GM19099 (cell line): Measurements from ENCODE around the gene RASGEF1C.

Experiments used
- POLR2A ChIP-seq: IDR thresholded peaks from 3 replicates; pipeline ENCODE4 v1.6.1; 2011; ENCODE audit warnings: low read depth; ENCODE audit not compliant: insufficient read length; ENCODE audit errors: extremely low read depth

RASGEF1C gene

DNA sequence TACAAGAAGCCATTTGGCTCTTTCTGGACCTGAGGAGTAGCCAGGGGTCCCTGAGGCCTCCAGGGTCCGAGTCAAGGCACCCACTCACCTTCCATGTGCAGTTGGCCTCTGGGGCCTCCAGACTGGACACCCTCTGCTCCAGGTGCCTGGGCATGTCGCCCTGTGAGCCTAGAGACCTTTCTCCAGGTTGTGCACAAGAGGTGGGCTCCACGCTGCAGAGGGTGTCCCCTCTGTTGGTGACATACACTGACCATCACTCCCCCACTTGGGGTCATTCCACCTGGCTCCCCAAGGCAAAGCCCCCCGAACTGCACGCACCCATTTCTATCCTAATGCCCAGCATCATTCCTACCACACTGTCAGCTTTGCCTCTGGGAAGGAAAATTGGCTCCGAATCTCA is 48.8 kb downstream of the RASGEF1C start:
- no peak for TF ChIP-seq POLR2A

- no peak for TF ChIP-seq POLR2A
These were observed 49.3 kb downstream of the RASGEF1C start for GRCh38 chr5:180159756-180160155.

DNA sequence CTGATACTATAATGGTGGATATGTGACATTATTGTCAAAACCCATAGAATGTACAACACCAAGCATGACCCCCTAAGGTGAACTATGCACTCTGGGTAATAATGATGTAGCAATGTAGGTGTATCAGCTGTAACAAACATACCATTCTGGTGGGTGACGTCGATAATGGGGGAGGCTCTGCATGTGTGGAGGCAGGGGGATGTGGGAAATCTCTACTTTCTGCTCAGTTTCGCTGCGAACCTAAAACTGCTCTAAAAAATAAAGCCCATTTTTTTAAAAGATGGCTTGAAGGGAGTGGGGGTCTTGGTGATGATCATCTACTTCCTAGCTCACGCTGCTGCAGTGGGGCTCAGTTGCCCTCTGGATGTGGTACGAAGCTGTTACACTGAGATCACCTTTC is 51.1 kb downstream of the RASGEF1C start:
- no peak for TF ChIP-seq POLR2A

DNA sequence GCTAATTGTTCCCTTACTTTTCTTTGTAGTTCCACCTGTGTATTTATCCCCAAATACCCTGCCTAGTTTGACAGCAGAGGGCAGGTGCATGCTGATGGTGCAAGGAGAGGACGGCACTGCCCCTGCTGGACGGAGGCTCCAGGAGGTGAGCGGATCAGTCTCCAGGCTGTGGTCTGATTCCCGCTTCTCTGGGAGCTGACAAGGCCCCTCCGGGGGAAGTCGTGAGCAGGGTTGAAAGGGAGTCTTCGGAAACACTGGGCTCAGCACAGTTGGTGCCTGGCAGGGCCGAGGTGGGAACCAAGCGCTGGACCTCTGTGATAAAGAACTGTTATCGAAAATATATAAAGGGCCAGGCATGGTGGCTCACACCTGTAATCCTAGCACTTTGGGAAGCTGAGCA is 52.9 kb downstream of the RASGEF1C start:
- TF ChIP-seq POLR2A: no peak

GRCh38 chr5:180155365-180155926 is 53.6 kb downstream of the RASGEF1C start:
- no peak for TF ChIP-seq POLR2A

DNA sequence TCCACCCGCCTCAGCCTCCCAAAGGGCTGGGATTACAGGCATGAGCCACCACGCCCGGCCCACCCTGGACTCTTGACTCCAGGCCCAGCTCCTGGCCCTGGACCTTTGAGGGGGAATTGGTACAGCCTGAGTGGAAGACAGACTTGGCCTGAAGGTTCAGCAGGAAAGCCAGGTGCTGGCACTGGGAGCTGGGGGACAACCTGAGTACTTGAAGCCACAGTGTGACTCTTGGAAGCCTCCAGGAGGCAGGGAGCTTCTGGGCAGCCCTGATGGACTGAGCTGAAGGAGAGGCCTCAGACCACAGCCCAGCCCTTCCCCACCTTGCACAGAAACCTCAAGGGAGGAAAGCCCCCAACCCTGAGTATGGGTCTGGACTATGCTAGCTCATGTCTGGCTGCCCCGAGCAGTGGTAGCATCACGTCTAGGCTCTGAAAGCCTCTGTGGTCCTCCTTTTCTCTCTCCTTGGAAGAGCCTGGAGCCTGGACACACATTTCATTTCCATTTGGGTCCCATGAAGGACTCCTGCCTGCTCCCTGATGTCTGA is 54.1 kb downstream of the RASGEF1C start:
- no peak for TF ChIP-seq POLR2A

DNA sequence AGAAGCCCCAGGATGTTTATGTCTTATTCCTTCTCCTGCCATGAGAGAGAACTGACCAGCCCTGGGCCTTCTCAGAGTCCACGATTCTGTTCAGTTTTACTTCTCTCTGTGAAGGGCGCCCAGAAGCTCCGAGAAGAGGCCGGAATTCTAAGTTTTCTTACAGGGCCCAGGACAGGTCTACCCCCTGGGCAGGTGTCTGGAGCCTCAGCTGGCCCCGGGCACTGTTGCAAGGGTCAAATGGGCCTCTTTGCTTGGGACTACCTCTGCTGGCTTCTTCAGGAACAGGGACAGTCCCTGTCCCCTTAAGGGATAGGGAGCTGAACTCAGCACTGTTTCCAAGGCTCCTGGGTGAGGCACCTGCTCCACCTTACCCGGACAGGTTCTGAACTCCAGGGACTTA is 55.0 kb downstream of the RASGEF1C start:
- TF ChIP-seq POLR2A: no peak

DNA sequence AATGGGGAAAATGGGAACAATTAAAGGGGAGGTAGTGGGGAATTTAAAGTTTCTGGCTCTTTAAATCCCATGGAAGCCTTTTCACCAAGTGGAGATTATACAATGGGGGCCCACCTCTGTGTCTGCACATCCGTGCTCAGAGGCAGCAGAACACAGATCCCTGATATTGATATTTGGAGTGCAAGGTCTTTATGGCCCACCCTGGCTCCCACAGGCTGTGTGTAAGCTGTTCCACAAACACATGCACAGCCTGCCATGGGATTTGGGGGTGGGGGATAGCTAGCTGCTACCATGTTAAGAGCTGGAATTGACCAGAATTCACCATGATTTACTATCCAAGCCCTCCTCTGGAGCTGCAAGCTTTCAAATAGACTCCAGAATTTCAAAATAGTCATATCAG is 55.9 kb downstream of the RASGEF1C start:
- TF ChIP-seq POLR2A: no peak

- TF ChIP-seq POLR2A: no peak
These were observed 65.2 kb downstream of the RASGEF1C start for GRCh38 chr5:180143656-180144364.

GRCh38 chr5:180142824-180143610 is 66.0 kb downstream of the RASGEF1C start:
- TF ChIP-seq POLR2A: no peak

DNA sequence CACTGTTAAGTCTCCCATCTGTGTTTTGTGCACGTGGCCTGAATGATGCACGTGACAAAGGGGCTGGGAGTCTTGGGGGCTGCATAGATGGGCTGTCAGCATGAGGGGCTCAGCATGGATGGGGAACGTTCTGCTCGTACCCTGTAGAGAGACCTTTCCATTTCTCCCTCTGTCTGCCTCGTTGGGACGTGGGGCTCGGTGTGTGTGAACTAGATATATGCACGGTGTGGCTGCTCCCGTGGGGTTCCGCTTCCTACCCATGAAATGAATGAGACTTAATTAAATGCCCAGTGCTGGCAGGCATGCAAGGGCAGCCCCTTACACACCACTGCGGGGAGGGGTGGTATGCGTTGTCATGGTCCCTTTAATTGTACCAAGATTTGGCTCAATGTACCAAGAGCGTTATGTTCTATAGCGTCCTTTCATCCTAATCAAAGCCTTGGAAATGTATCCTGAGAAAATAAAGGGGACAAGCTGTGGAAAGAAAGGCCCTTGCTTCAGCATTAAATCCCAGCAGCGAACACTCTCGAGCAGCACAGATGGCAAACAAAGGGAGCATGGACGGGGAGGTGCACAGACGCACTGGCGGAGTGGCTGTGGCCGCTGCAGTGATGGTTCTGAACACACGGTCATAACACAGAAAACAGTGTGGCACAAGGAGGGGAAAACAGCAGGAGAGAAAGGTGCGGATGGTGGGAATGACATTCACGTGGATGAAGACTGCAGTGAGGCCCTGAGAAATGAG is 66.8 kb downstream of the RASGEF1C start:
- no peak for TF ChIP-seq POLR2A

DNA sequence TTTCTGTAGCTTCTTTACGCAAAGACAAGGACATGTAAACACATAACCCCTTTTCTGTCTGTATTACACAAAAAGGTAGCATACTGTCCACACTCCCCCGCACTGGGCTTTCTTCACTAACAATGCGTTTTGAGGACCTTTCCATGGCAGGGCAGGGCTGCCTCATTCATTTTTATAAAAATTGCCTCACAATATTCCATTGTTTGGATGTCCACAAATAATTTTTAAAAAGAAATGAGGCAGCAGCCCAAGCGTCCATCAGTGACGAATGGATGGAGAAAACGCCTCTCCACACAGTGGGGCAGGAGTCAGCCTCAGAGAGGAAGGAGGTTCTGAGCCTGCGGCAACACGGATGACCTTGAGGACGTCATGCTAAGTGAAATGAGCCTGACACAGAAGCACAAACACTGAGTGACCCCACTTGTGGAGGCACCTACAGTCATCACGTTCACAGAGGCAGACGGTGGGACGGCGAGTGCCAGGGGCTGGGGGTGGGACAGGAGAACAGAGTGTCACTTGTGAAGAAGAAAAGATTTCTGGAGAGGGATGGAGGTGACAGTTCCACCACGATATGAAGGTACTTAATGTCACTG is 67.8 kb downstream of the RASGEF1C start:
- no peak for TF ChIP-seq POLR2A

GRCh38 chr5:180140571-180140970 is 68.4 kb downstream of the RASGEF1C start:
- no peak for TF ChIP-seq POLR2A

DNA sequence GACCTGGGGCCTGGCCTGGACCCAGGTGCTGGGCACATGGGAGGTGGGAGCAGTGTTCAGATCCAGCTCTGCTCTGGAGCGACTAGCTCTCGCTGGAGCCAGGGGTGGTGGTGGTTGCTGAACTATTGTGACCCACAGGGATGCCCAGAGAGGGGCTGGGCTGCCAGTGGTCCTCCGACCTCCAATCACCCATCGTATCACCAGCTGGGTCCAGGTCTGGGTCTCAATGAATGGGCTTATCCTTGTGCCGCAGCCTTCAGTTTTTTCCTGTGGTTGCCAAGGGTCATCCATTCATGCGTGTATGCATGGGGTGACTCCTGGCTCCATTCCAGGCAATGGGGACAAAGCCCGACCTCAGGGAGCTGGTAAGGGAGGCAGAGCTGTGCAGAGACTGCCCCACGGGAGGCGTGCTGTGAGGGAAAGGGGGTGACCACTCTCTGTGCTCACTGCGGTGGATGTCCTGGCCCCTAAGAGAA is 68.9 kb downstream of the RASGEF1C start:
- no peak for TF ChIP-seq POLR2A

DNA sequence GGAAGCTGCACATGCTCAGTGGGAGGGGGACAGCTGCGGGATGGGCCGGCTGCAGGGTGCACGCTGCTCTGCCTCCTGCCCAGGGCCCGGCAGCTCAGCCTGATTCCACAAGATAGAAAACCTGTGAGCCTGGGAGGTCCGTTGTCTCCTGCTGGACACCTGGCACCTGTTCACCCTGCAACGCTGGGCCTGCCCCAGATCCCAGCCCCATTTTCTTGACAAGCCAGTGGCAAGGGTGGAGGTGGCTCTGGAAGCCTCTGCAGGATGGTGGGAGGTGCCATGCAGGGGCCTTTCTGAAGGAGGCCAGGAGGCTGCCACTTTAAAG is 69.3 kb downstream of the RASGEF1C start:
- no peak for TF ChIP-seq POLR2A

- no peak for TF ChIP-seq POLR2A
These were observed 69.9 kb downstream of the RASGEF1C start for GRCh38 chr5:180138976-180139730.
